VCaP (cell line): ENCODE results near the gene ACOT8.
"Not testable (repeated sequence)": the region's sequence is repeated elsewhere in the genome, so short reads cannot be mapped to it uniquely, and the experiment has no call there.

Experiments
- H3K27ac ChIP-seq: fragments of 450-650 bp; 2 replicates; pipeline ENCODE4 v1.5.1; 2017
- CTCF ChIP-seq: fragments of 450-650 bp; conservative IDR thresholded peaks from 2 replicates; pipeline ENCODE4 v1.5.1; 2017; ENCODE audit warnings: mild to moderate bottlenecking, moderate library complexity

The ACOT8 gene

DNA sequence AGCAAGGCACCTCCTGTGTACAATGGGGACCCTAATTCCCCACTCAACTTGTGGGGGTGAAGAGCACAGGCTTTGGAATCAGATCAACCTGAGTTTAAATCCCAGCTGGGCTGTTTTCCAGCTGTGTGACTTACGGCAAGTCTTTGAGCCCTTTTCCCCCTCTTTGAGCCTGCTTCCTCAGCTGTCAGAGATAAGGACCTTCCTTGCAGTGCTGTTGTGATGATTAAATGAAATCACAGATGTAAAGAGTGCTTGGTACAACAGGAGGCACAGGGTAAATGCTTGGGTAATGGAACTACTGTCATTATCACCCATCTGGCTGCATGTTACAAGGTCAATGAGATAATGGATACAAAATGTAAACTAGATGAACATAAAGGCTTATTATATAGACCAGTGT, 20.4 kb downstream of the ACOT8 start:
- H3K27ac ChIP-seq: no peak overlapping the region

DNA sequence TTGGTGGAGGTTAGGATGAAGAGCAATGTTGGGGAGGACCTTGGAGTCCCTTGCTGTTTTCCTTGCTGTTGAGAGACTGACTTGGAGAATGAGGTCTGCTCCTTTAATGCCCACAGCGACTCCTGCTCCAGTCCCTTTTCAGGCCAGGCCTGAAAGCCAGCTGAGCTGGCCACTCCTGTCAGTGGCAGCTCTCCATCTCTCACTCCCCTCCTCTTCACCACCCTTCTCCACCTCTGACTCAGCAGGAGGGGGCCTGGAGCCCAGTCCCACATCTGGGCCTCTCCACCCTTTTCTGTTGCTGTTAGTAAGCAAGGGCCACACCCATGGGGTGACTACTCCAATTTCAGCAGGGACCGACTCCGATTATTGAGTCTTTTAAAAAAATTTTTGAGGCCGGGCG, 21.4 kb downstream of the ACOT8 start:
- TF ChIP-seq CTCF: no peak
- H3K27ac ChIP-seq: no peak overlapping the region

More for the DNA sequence above, 20.4 kb downstream of the ACOT8 start:
- TF ChIP-seq CTCF: no peak

DNA sequence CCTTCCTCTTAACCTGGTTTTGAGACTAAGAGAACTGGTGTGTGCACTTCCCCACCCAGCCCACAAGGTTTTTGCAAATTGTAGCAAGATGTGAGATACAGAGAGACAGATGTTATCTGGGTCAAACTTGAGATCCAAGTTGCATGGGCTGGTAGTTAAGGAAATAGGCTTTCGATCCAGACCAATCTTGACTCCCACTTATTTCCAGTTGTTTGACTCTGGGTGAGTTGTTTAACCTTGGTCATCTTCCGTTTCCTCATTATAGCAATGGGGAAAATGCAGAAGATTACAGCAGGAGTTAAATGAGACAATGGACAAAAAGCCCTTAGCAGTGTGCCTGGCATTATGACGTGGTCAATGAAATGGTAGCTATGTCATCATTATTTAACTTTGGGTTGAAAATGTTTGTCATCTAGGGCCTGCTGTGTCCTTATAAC, 21.8 kb downstream of the ACOT8 start:
- no peak for TF ChIP-seq CTCF
- no peak overlapping the region for H3K27ac ChIP-seq

DNA sequence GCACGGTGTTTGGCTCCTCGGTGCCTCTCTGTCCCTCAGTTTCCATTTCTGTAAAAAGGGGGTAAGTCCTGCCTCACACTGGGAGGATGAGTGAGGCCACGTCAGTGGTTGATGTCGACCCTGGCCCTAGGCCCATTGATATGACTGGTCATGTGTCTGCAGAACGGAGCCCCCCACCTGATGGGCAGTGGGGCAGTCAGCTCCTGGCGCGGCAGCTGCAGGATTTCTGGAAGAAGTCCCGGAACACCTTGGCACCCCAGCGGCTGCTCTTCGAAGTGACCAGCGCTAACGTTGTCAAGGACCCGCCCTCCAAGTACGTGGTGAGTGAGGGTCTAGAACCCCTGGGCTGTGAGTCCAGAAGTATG, 22.4 kb downstream of the ACOT8 start:
- peak overlapping the region; percentile 83; the same call in 1 of the 2 replicates for H3K27ac ChIP-seq
- no peak for TF ChIP-seq CTCF

GRCh38 chr20:45833883-45834796, 23.1 kb downstream of the ACOT8 start:
- H3K27ac ChIP-seq: peak overlapping the region; percentile 83
- no peak for TF ChIP-seq CTCF

GRCh38 chr20:45833030-45833882, 23.9 kb downstream of the ACOT8 start, which contains the start of gene SNX21:
Gene SNX21, plus strand, starts transcription at chr20:45833799. Its CDS starts 121 bp downstream, at chr20:45833920.
- no peak for TF ChIP-seq CTCF
- H3K27ac ChIP-seq: peak within 1 kb of the TSS; percentile 83

GRCh38 chr20:45832619-45833018, 24.6 kb downstream of the ACOT8 start:
- H3K27ac ChIP-seq: peak overlapping the region; percentile 83
- no peak for TF ChIP-seq CTCF

- not testable (repeated sequence) for H3K27ac ChIP-seq
Measured at GRCh38 chr20:45829673-45830106, 27.5 kb downstream of the ACOT8 start.
